Measurements from ENCODE around the gene PRICKLE1.

The PRICKLE1 gene

DNA sequence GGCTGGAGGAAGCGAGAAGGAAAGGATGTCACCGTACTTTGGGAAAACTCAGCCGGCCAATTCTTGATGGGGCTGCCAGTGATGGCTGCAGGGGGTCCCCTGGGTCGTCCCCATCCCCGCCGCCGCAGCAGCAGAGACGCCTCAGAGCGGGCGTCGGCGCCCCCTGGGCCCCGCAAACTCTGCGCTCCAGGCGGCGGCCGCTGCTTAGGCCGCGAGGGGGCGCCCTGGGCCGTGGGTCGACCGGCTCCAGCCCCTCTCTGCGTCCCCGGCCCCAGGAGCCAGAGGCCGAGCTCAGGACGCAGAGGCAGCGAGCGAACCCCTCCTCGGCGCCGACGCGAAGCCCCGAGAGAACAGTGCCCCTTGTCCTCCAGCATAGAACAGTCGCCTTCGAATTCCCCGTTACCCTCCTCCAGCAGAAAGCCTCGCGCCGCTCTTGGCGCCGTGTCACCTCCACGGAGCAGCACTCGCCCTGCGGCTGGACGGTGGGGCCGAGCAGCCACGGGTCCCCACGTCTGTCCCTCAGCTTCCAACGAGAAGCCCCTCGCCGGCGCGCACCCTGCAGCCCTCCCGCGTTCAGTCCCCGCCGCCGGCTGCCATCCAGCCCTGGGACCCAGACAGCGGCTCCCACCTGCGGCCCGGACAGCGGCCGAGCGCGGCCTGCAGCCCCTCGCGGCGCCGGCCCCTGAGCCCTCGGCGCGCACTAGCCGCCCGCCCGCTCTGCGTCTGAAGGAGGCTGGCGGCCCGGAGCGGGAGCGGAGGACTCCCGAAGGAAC, 106.6 kb downstream of the PRICKLE1 start:
- Mint-ChIP-seq H3K27me3 (no peaks in the 10 kb centered on the region), H3K4me3 (peak overlapping the region; percentile 98), H3K36me3 (peaks cover 4% of the 10 kb centered on the region), H3K4me1 (peaks cover 33% of the 10 kb centered on the region), H3K27ac (peak overlapping the region; percentile 86), H3K9me3 (no peaks in the 10 kb centered on the region)
- ATAC-seq (ENCODE audit: low read depth) (peak; percentile 65), DNase-seq (ENCODE audit: low spot score in 2 of 2) (peak; percentile 77 to 91)

DNA sequence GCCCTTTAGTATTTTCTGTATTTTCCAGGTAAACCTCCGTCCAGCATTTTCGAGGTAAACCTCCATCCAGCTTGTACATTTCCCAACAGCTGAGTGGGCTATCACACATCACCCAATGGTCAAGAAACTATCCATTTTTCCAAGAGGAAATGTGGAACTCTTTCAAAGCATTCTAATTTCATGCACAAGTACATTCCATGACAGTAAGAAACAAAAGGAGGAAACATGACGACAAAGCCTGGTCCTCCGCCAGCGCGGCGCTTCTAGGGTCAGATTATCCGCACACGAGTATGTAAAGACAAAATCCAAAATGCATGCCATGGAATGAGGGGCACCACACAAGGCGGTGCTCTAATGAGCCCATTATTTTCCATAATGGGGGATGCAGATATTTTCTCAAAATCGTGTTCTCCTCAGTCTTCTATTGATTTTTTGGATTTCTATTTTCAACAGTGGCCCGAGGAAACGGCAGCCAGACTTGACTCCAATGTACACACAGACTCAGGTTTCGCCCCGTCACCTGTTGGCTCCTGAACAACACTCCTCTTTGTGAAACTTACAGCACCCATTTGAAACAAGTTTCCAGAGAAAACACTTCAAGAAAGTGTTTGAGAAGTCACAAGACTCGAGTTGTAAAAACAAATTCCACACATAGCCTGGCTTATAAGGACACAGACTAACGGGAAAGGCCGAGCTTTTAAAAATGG, 107.4 kb downstream of the PRICKLE1 start:
- Mint-ChIP-seq H3K27ac (peak overlapping the region; percentile 86), H3K9me3 (no peaks in the 10 kb centered on the region), H3K36me3 (peaks cover 4% of the 10 kb centered on the region), H3K27me3 (no peaks in the 10 kb centered on the region), H3K4me3 (peak overlapping the region; percentile 98), H3K4me1 (peaks cover 35% of the 10 kb centered on the region)
- ATAC-seq (ENCODE audit: low read depth) (no peak), DNase-seq (ENCODE audit: low spot score in 2 of 2) (no peak)

DNA sequence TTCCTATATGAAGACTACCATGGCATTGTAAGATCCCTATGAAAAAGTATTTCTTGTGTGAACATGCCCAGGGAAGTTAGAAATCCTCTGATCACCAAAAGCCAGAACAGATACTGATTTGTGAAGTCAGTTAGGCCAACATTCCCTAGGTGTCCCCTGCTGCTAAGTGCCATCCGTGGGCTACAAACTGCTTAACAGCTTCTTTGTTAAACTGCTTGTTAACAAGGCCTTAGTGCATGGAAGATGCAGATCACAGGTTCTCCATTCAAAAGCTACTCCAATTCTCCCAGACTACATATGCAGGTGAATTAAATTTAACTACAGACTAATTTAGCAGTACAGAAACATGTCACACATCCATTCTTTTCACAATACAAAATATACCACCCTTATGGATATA, 108.2 kb downstream of the PRICKLE1 start:
- Mint-ChIP-seq H3K9me3 (no peaks in the 10 kb centered on the region), H3K4me3 (no peak overlapping the region), H3K36me3 (peaks cover 4% of the 10 kb centered on the region), H3K27ac (no peak overlapping the region), H3K4me1 (peaks cover 35% of the 10 kb centered on the region), H3K27me3 (no peaks in the 10 kb centered on the region)
- DNase-seq (ENCODE audit: low spot score in 2 of 2) (no peak), ATAC-seq (ENCODE audit: low read depth) (no peak)

DNA sequence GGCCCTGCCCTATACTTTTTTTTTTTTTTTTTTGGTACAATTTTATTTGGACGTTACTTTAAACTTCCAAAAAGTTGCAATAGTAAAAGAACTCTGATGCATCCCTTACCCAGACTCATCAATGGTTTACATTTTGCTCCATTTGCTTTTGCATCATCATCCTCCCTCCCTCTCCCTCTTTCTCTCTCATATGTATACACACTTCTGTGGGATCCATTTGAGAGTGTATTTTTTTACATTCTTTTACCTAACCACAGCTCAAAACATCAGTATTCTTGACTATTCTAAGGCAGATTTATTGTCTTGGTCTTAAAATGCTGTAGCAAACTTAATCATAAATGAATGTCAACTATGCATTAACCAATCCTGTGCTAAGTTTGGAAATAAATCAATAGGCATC, 111.6 kb downstream of the PRICKLE1 start:
- Mint-ChIP-seq H3K4me3 (no peak overlapping the region), H3K36me3 (no peaks in the 10 kb centered on the region), H3K4me1 (peaks cover 37% of the 10 kb centered on the region), H3K27me3 (no peaks in the 10 kb centered on the region), H3K9me3 (no peaks in the 10 kb centered on the region), H3K27ac (no peak overlapping the region)
- ATAC-seq (ENCODE audit: low read depth) (no peak), DNase-seq (ENCODE audit: low spot score in 2 of 2) (no peak)

GRCh38 chr12:42475106-42475505, 114.4 kb downstream of the PRICKLE1 start:
- H3K27me3 Mint-ChIP-seq: no peaks in the 10 kb centered on the region
- H3K9me3 Mint-ChIP-seq: no peaks in the 10 kb centered on the region
- ATAC-seq (ENCODE audit: low read depth): peak; percentile 70
- H3K4me1 Mint-ChIP-seq: peaks cover 50% of the 10 kb centered on the region
- peak overlapping the region; percentile 85 for H3K27ac Mint-ChIP-seq
- peak overlapping the region; percentile 68 for H3K4me3 Mint-ChIP-seq
- peaks cover 13% of the 10 kb centered on the region for H3K36me3 Mint-ChIP-seq
- DNase-seq (ENCODE audit: low spot score in 2 of 2): no peak

- H3K36me3 Mint-ChIP-seq: peaks cover 13% of the 10 kb centered on the region
- no peak overlapping the region for H3K27ac Mint-ChIP-seq
- no peaks in the 10 kb centered on the region for H3K9me3 Mint-ChIP-seq
- no peak for ATAC-seq (ENCODE audit: low read depth)
- peaks cover 51% of the 10 kb centered on the region for H3K4me1 Mint-ChIP-seq
- no peak for DNase-seq (ENCODE audit: low spot score in 2 of 2)
- no peaks in the 10 kb centered on the region for H3K27me3 Mint-ChIP-seq
- no peak overlapping the region for H3K4me3 Mint-ChIP-seq
These were observed 115.2 kb downstream of the PRICKLE1 start for GRCh38 chr12:42474391-42474790.

- DNase-seq (ENCODE audit: low spot score in 2 of 2) (no peak), ATAC-seq (ENCODE audit: low read depth) (no peak)
- Mint-ChIP-seq H3K4me3 (no peak overlapping the region), H3K36me3 (peaks cover 13% of the 10 kb centered on the region), H3K9me3 (no peaks in the 10 kb centered on the region), H3K27ac (peak overlapping the region; percentile 79), H3K27me3 (no peaks in the 10 kb centered on the region), H3K4me1 (peaks cover 48% of the 10 kb centered on the region)
These were observed 116.0 kb downstream of the PRICKLE1 start for GRCh38 chr12:42473561-42473960.

GRCh38 chr12:42473130-42473529, 116.4 kb downstream of the PRICKLE1 start:
- DNase-seq (ENCODE audit: low spot score in 2 of 2) (no peak), ATAC-seq (ENCODE audit: low read depth) (no peak)
- H3K27me3 Mint-ChIP-seq: no peaks in the 10 kb centered on the region
- H3K4me3 Mint-ChIP-seq: no peak overlapping the region
- H3K4me1 Mint-ChIP-seq: peaks cover 48% of the 10 kb centered on the region
- no peaks in the 10 kb centered on the region for H3K9me3 Mint-ChIP-seq
- H3K27ac Mint-ChIP-seq: peak overlapping the region; percentile 79
- H3K36me3 Mint-ChIP-seq: peaks cover 15% of the 10 kb centered on the region

- peaks cover 15% of the 10 kb centered on the region for H3K36me3 Mint-ChIP-seq
- H3K9me3 Mint-ChIP-seq: no peaks in the 10 kb centered on the region
- ATAC-seq (ENCODE audit: low read depth) (no peak), DNase-seq (ENCODE audit: low spot score in 2 of 2) (no peak)
- H3K4me3 Mint-ChIP-seq: no peak overlapping the region
- peaks cover 45% of the 10 kb centered on the region for H3K4me1 Mint-ChIP-seq
- H3K27me3 Mint-ChIP-seq: no peaks in the 10 kb centered on the region
- H3K27ac Mint-ChIP-seq: peak overlapping the region; percentile 79
These were observed 117.2 kb downstream of the PRICKLE1 start for GRCh38 chr12:42472376-42472775.

- peaks cover 38% of the 10 kb centered on the region for H3K4me1 Mint-ChIP-seq
- no peaks in the 10 kb centered on the region for H3K27me3 Mint-ChIP-seq
- DNase-seq (ENCODE audit: low spot score in 2 of 2) (peak; percentile 45 to 70), ATAC-seq (ENCODE audit: low read depth) (peak; percentile 94)
- H3K4me3 Mint-ChIP-seq: peak overlapping the region; percentile 84
- H3K9me3 Mint-ChIP-seq: no peaks in the 10 kb centered on the region
- peaks cover 23% of the 10 kb centered on the region for H3K36me3 Mint-ChIP-seq
- peak overlapping the region; percentile 88 for H3K27ac Mint-ChIP-seq
These were observed 120.0 kb downstream of the PRICKLE1 start for GRCh38 chr12:42469355-42470175.

- ATAC-seq (ENCODE audit: low read depth): no peak
These were observed 120.6 kb downstream of the PRICKLE1 start for GRCh38 chr12:42468921-42469320.

GRCh38 chr12:42468341-42468821, 121.2 kb downstream of the PRICKLE1 start:
- peak overlapping the region; percentile 84 for H3K4me3 Mint-ChIP-seq
- H3K4me1 Mint-ChIP-seq: peaks cover 36% of the 10 kb centered on the region
- DNase-seq (ENCODE audit: low spot score in 2 of 2): no peak

More at GRCh38 chr12:42468921-42469320, 120.6 kb downstream of the PRICKLE1 start:
- peaks cover 36% of the 10 kb centered on the region for H3K4me1 Mint-ChIP-seq
- H3K27me3 Mint-ChIP-seq: no peaks in the 10 kb centered on the region
- H3K27ac Mint-ChIP-seq: peak overlapping the region; percentile 88
- peak overlapping the region; percentile 84 for H3K4me3 Mint-ChIP-seq
- no peak for DNase-seq (ENCODE audit: low spot score in 2 of 2)
- H3K36me3 Mint-ChIP-seq: peaks cover 27% of the 10 kb centered on the region
- no peaks in the 10 kb centered on the region for H3K9me3 Mint-ChIP-seq

GRCh38 chr12:42463671-42464070, 125.9 kb downstream of the PRICKLE1 start:
- H3K9me3 Mint-ChIP-seq: no peaks in the 10 kb centered on the region

More at GRCh38 chr12:42468341-42468821, 121.2 kb downstream of the PRICKLE1 start:
- H3K27me3 Mint-ChIP-seq: no peaks in the 10 kb centered on the region
- H3K36me3 Mint-ChIP-seq: peaks cover 30% of the 10 kb centered on the region
- H3K27ac Mint-ChIP-seq: peak overlapping the region; percentile 88
- no peak for ATAC-seq (ENCODE audit: low read depth)
- H3K9me3 Mint-ChIP-seq: no peaks in the 10 kb centered on the region

More at GRCh38 chr12:42463671-42464070, 125.9 kb downstream of the PRICKLE1 start:
- Mint-ChIP-seq H3K4me3 (no peak overlapping the region), H3K27ac (peak overlapping the region; percentile 47), H3K4me1 (peaks cover 9% of the 10 kb centered on the region), H3K27me3 (no peaks in the 10 kb centered on the region), H3K36me3 (peaks cover 37% of the 10 kb centered on the region)
- ATAC-seq (ENCODE audit: low read depth) (no peak), DNase-seq (ENCODE audit: low spot score in 2 of 2) (no peak)

Data from memory B cell (primary cell).